ENCODE results near the gene TXNRD2.

DNA sequence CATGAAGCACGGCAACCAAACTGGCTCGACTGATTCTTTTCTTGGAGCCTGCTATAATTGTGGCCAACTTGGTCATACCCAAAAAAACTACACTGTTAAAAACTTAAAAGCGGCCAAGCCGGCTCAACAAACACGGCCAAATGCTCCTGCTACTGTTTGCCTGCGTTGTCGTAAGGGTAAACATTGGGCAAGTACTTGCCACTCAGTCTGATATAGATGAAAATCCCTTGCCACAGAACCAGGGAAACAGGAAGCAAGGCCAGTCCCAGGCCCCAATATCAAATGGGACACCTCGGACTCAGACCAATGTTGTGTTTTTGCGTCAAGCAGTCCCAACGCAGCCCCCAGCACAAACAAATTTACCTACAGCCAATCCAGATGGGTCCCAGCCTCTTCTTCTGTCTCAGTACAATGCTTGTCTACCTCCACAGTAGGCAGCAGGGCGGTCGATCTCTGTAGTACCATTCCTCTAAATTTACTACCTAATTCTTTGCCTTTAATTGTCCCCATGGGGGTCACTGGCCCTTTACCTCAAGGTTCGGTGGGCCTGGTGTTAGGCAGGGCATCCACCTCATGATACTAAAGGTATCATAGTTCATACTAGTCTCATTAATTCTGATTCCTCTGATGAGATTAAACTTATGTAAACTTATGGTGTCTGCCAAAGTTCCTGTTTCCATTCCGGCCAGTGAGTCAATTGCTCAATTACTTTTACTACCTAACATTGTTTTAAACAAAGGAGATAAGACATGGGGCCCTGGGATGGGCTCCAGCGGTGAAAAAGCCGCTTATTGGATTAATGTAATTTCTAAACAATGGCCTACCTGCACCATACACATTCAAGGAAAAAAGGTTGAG is 3.8 kb downstream of the TXNRD2 start:
- no peak for TF ChIP-seq POLR2A (IDR thresholded peaks at IDR 0.05; ENCODE audit: low read depth, low read length)
- TF ChIP-seq POLR2AphosphoS5 (IDR thresholded peaks at IDR 0.05; ENCODE audit: low read depth, low read length): no peak
- no peak for TF ChIP-seq SPI1 (IDR thresholded peaks at IDR 0.05; ENCODE audit: low read depth, low read length)
- no peak for TF ChIP-seq PAX5 (IDR thresholded peaks at IDR 0.05; ENCODE audit: insufficient read depth, low read length, severe bottlenecking)
- TF ChIP-seq TAF1 (IDR thresholded peaks at IDR 0.05; ENCODE audit: low read depth, low read length): no peak
